GM12878 (cell line): ENCODE data around the gene BZW2. TPM values are rescaled to one million over a fixed set of nuclear protein-coding genes. Genes with fewer than 3 reads are reported as not detected.

Source experiments
- ATAC-seq: fragments of 200-7000 bp; cut with Tn5 transposase; 3 replicates; pipeline ENCODE4 v1.9.1; 2020; ENCODE audit warnings: mild to moderate bottlenecking, moderate library complexity
- BruUV-seq: library from RNA; stranded (reverse); fragments of 400-500 nt; replicated peaks from 2 replicates; lab custom pipeline; 2021; lab: Mats Ljungman, UMichigan
- CTCF ChIA-PET: fragments of 300-600 bp; sonication (Branson Sonifier 250); formaldehyde crosslinking; extraction: SDS; loops from one replicate; lab custom pipeline; 2021; ENCODE audit warnings: inconsistent platforms; lab: Yijun Ruan, JAX
- POLR2A ChIA-PET: fragments of 350-600 bp; formaldehyde crosslinking; extraction: SDS; loops from one replicate; lab custom pipeline; 2021; ENCODE audit warnings: inconsistent platforms; lab: Charles Lee
- RAD21 ChIA-PET: fragments of 300-600 bp; sonication (Branson Sonifier 250); formaldehyde crosslinking; loops from one replicate; lab custom pipeline; 2023; ENCODE audit warnings: antibody characterized with exemption; ENCODE audit not compliant: unreplicated experiment; lab: Charles Lee
- SMC1A ChIA-PET: fragments of 300-600 bp; sonication (Branson Sonifier 250); formaldehyde crosslinking; loops from one replicate; lab custom pipeline; 2023; ENCODE audit not compliant: unreplicated experiment, uncharacterized antibody; lab: Charles Lee
- DNase-seq: peaks from one replicate; pipeline ENCODE4 v3.0.0-alpha.2; 2011; ENCODE audit warnings: low read depth, low spot score
- FAIRE-seq: peaks from 3 replicates; lab custom pipeline; 2011; peaks lifted over from hg19 to GRCh38; lab: Jason Lieb, UNC
- H2AFZ ChIP-seq: 2 replicates; pipeline ENCODE4 v1.6.0; 2011; ENCODE audit warnings: low read depth, low read length, control low read depth; ENCODE audit not compliant: control insufficient read depth
- H3K27ac ChIP-seq: 2 replicates; pipeline ENCODE4 v1.5.1; 2011; ENCODE audit warnings: control low read depth; ENCODE audit not compliant: control insufficient read depth, insufficient read depth
- H3K27me3 ChIP-seq, 2 experiments: replicated peaks in 1 of 2; 2 replicates each; pipeline versions ENCODE4 v1.6.0 to v1.6.1; 2011; ENCODE audit warnings: low read length in 1 of 2; ENCODE audit not compliant: control insufficient read depth in 2 of 2, insufficient read depth in 2 of 2
- H3K36me3 ChIP-seq, 2 experiments: 2 replicates each; pipeline ENCODE4 v1.5.1; 2011; ENCODE audit warnings: low read length in 1 of 2; ENCODE audit not compliant: control insufficient read depth in 2 of 2, insufficient read depth in 2 of 2
- H3K4me1 ChIP-seq: 2 replicates; pipeline ENCODE4 v1.6.1; 2011; ENCODE audit warnings: mild to moderate bottlenecking, low read length, moderate library complexity, mixed read lengths; ENCODE audit not compliant: control insufficient read depth, insufficient read depth
- H3K4me2 ChIP-seq: 2 replicates; pipeline ENCODE4 v1.6.0; 2011; ENCODE audit warnings: control low read depth; ENCODE audit not compliant: control insufficient read depth, insufficient read depth
- H3K4me3 ChIP-seq: fragments of 200-600 bp; sonication (generic); 2 replicates; pipeline ENCODE4 v1.5.1; 2016
- H3K79me2 ChIP-seq: 2 replicates; pipeline ENCODE4 v1.6.0; 2011; ENCODE audit warnings: low read length; ENCODE audit not compliant: control insufficient read depth, insufficient read depth
- H3K9ac ChIP-seq: 2 replicates; pipeline ENCODE4 v1.8.0; 2011; ENCODE audit warnings: low read length, control low read depth, mixed read lengths; ENCODE audit not compliant: control insufficient read depth, insufficient read depth
- H3K9me3 ChIP-seq: replicated peaks from 3 replicates; pipeline ENCODE4 v1.5.1; 2011; ENCODE audit warnings: mild to moderate bottlenecking, low read length; ENCODE audit not compliant: control insufficient read depth, insufficient read depth
- H4K20me1 ChIP-seq: 2 replicates; pipeline ENCODE4 v1.6.0; 2011; ENCODE audit not compliant: control insufficient read depth, insufficient read depth
- ATF7 ChIP-seq: fragments of 450-650 bp; IDR thresholded peaks from 2 replicates; pipeline ENCODE4 v1.6.1; 2016; ENCODE audit warnings: low read depth, mild to moderate bottlenecking
- CUX1 ChIP-seq: IDR thresholded peaks from 2 replicates; pipeline ENCODE4 v1.6.1; 2012; ENCODE audit warnings: improper control_type of control experiment, low read depth, low read length; ENCODE audit not compliant: insufficient replicate concordance
- EED ChIP-seq: sonication (generic); IDR thresholded peaks from 2 replicates; pipeline ENCODE4 v1.6.1; 2016; ENCODE audit warnings: antibody characterized with exemption, low read depth
- IRF3 ChIP-seq: fragments of 450-650 bp; IDR thresholded peaks from 2 replicates; pipeline ENCODE4 v1.6.1; 2014; ENCODE audit warnings: mild to moderate bottlenecking
- IRF4 ChIP-seq: IDR thresholded peaks from 2 replicates; pipeline ENCODE4 v1.6.1; 2011; ENCODE audit warnings: low read depth, low read length
- JUND ChIP-seq: IDR thresholded peaks from 2 replicates; pipeline ENCODE4 v1.6.1; 2012; ENCODE audit warnings: low read depth, mild to moderate bottlenecking, low read length, improper control_type of control experiment, moderate library complexity
- POLR2A ChIP-seq: IDR thresholded peaks from 2 replicates; pipeline ENCODE4 v1.6.1; 2011; ENCODE audit warnings: low read depth, mild to moderate bottlenecking, low read length
- RBBP5 ChIP-seq: fragments of 200-600 bp; sonication (generic); conservative IDR thresholded peaks from 2 replicates; pipeline ENCODE4 v1.6.1; 2016
- SMARCA5 ChIP-seq: fragments of 450-650 bp; IDR thresholded peaks from 2 replicates; pipeline ENCODE4 v1.6.1; 2017; ENCODE audit warnings: mild to moderate bottlenecking
- SMC3 ChIP-seq: IDR thresholded peaks from 2 replicates; pipeline ENCODE4 v1.6.1; 2011; ENCODE audit warnings: low read length, improper control_type of control experiment, borderline replicate concordance
- TCF3 ChIP-seq: IDR thresholded peaks from 2 replicates; pipeline ENCODE4 v1.6.1; 2012; ENCODE audit warnings: low read depth, mild to moderate bottlenecking, low read length, borderline replicate concordance; ENCODE audit not compliant: insufficient read depth
- ZNF592 ChIP-seq: fragments of 450-650 bp; IDR thresholded peaks from 2 replicates; pipeline ENCODE4 v1.6.1; 2017; ENCODE audit warnings: mild to moderate bottlenecking, moderate library complexity
- WGBS: methylation state at CpG from one replicate; pipeline ENCODE4 v1.1.6; 2016; ENCODE audit warnings: low lambda C conversion rate; ENCODE audit not compliant: insufficient replicate concordance, insufficient coverage; ENCODE audit errors: missing lambda C conversion rate; 5-methylcytosine and 5-hydroxymethylcytosine counted together
- in situ Hi-C: fragments of 300-500 bp; cut with MboI; formaldehyde crosslinking; loops from 9 replicates; pipeline ENCODE4 v1.14.3; 2018; ENCODE audit warnings: mixed read lengths
- intact Hi-C: fragments of 100-400 bp; cut with micrococcal nuclease; formaldehyde crosslinking; loops from one replicate; pipeline ENCODE4 v1.14.2; 2022; ENCODE audit not compliant: unreplicated experiment
- polyA plus RNA-seq, 11 experiments: library from polyadenylated mRNA; depleted of rRNA in 4 of 11; unstranded in 6 of 11; stranded (reverse) in 5 of 11; fragments of >200 nt; fragmentation: Nextera tagmentation in 4 of 11; fragmentation: Illumina TruSeq in 1 of 11; extraction: Ambion mirVana in 4 of 11; extraction: Trizol in 1 of 11; gene quantifications; 1 replicate in 1 of 11; 2 replicates in 10 of 11; pipeline versions ENCODE4 v1.2.1 to v1.2.3, GENCODE V29; 2011 to 2016; ENCODE audit warnings: inconsistent platforms in 2 of 11, missing spikeins in 2 of 11, low read depth in 1 of 11
- total RNA-seq, 4 experiments: library from RNA; depleted of rRNA in 3 of 4; stranded (reverse); fragments of >200 nt in 3 of 4; fragmentation: Illumina TruSeq in 1 of 4; extraction: Trizol in 1 of 4; gene quantifications; 2 replicates each; pipeline versions ENCODE4 v1.2.1 to v1.2.3, GENCODE V29; 2013 to 2021

BZW2 gene
- total and polyA plus RNA-seq, 10 of the 15 experiments (the other 5 are each of a cell fraction or from before 2014, with no cell fraction given) = 1.3 to 6.8 (median 3.1) TPM

- Histone ChIP-seq H3K9me3 (no peaks in the 10 kb centered on the region), H3K36me3 (no peaks in the 10 kb centered on the region)
- 52% methylated on average over 4 of the region's 4 CpGs for WGBS
- TF ChIP-seq EED (no peak), ATF7 (no peak), ZNF592 (no peak), CUX1 (no peak), RBBP5 (no peak), SMC3 (no peak), IRF4 (no peak), JUND (no peak), POLR2A (no peak), TCF3 (no peak), SMARCA5 (no peak), IRF3 (no peak)
These were observed 64.7 kb downstream of the BZW2 start for GRCh38 chr7:16710651-16711050.

More at GRCh38 chr7:16710651-16711050, 64.7 kb downstream of the BZW2 start:
- SMC1A ChIA-PET = no interaction called here
- Histone ChIP-seq H3K4me2 (no peak overlapping the region), H2AFZ (no peak overlapping the region), H3K27ac (no peak overlapping the region), H4K20me1 (no peaks in the 10 kb centered on the region), H3K4me1 (no peaks in the 10 kb centered on the region), H3K27me3 (no peaks in the 10 kb centered on the region), H3K4me3 (no peak overlapping the region), H3K9ac (no peak overlapping the region), H3K79me2 (no peaks in the 10 kb centered on the region)
- POLR2A ChIA-PET = no interaction called here
- BruUV-seq = no TSS peak
- RAD21 ChIA-PET = no interaction called here
- in situ Hi-C loops (no loop called here), intact Hi-C loops (no loop called here)
- no peak for DNase-seq
- CTCF ChIA-PET = no interaction called here
- FAIRE-seq = no peak
- ATAC-seq = no peak
